A673 (cell line): ENCODE data around the gene TIMP1.

Source experiments
- CTCF ChIP-seq: fragments of 300-800, 200-600 bp; sonication (generic); conservative IDR thresholded peaks from 2 replicates; pipeline ENCODE4 v1.5.1; 2017; ENCODE audit warnings: low read depth, mild to moderate bottlenecking, antibody characterized with exemption, low read length, moderate library complexity, mixed read lengths
- EZH2 ChIP-seq: fragments of 200-600 bp; sonication (generic); IDR thresholded peaks from 2 replicates; pipeline ENCODE4 v1.6.1; 2017; ENCODE audit warnings: borderline replicate concordance, low read depth, mild to moderate bottlenecking, mixed read lengths, antibody characterized with exemption, low read length; ENCODE audit not compliant: poor library complexity, severe bottlenecking

GRCh38 chrX:47586043-47586787, 4.0 kb downstream of the TIMP1 start:
- TF ChIP-seq CTCF (no peak), EZH2 (no peak)
